ENCODE results near the gene TP63. TPM values are rescaled to one million over a fixed set of nuclear protein-coding genes. Genes with fewer than 3 reads are reported as not detected.
"Not testable (repeated sequence)": the region's sequence is repeated elsewhere in the genome, so short reads cannot be mapped to it uniquely, and the experiment has no call there.

The TP63 gene
- total RNA-seq, 1 donor from 2014 or later, result 0.13 TPM

DNA sequence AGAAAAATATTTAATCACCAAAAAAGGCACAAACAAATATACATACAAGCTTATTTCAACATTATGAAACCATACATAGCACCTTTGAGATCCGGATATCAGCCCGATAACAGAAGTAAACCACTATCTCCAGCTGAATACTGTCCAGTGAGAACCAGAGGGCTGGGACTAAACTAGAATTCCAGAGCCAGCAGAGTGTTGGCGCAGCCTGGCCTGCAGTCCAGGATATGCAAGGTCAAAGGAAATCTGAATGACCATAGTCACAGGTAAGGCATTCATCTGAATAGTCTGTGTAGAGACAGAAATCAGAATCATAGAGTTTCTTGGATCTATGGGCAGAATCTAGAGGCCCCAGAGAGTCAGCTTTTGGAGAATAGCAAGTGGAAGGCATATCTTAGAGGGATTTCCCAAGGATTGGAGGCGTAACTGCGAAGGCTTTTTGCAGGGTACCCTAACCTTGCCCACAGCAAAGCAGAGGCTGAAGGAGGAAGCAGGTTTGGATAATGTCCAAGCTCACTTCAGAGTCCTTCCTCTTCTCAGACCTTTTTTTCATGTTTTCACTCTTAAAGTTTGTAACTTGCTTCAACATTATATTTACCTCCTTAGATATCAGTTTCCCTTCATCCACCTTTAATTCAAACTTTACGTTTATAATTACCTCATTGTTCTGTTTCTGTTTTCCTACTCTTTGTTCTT lies 32.5 kb upstream of the TP63 start:
- H3K27me3 ChIP-seq (ENCODE audit: control insufficient read depth, insufficient read depth, low read length), result no peaks in the 10 kb centered on the region
- TF ChIP-seq, protein P1, sequence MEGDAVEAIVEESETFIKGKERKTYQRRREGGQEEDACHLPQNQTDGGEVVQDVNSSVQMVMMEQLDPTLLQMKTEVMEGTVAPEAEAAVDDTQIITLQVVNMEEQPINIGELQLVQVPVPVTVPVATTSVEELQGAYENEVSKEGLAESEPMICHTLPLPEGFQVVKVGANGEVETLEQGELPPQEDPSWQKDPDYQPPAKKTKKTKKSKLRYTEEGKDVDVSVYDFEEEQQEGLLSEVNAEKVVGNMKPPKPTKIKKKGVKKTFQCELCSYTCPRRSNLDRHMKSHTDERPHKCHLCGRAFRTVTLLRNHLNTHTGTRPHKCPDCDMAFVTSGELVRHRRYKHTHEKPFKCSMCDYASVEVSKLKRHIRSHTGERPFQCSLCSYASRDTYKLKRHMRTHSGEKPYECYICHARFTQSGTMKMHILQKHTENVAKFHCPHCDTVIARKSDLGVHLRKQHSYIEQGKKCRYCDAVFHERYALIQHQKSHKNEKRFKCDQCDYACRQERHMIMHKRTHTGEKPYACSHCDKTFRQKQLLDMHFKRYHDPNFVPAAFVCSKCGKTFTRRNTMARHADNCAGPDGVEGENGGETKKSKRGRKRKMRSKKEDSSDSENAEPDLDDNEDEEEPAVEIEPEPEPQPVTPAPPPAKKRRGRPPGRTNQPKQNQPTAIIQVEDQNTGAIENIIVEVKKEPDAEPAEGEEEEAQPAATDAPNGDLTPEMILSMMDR (IDR thresholded peaks at IDR 0.05; ENCODE audit: insufficient read depth, low read length, poor library complexity, severe bottlenecking), result no peak
- H3K36me3 ChIP-seq (ENCODE audit: control insufficient read depth, insufficient read depth, low read length), result no peaks in the 10 kb centered on the region
- no peak overlapping the region for H3K4me3 ChIP-seq (ENCODE audit: low read depth, low read length)
- no peak for DNase-seq (ENCODE audit: low read depth)

DNA sequence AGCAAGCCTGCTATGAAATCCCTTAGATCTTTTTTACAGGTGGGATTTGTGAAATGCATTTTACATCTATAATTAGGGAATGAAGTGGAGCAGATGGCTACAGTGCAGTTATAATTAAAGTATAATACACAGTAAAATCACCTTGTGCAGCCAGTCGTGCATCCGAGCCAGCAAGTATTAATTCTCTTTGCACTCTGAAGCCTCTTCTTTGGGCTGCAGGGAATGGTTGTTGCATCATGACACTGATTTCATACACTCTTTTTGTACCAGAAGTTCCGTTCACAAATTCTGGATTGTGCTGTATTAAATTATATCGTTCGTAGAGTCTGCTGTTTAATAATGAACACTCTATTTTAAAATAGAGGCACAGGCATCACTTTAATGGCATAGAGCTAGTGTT lies 28.7 kb upstream of the TP63 start:
- TF ChIP-seq, protein P1 (IDR thresholded peaks at IDR 0.05; ENCODE audit: insufficient read depth, low read length, poor library complexity, severe bottlenecking), result no peak
- Histone ChIP-seq H3K4me3 (ENCODE audit: low read depth, low read length) (no peak overlapping the region), H3K27me3 (ENCODE audit: control insufficient read depth, insufficient read depth, low read length) (no peaks in the 10 kb centered on the region), H3K36me3 (ENCODE audit: control insufficient read depth, insufficient read depth, low read length) (no peaks in the 10 kb centered on the region)
- DNase-seq (ENCODE audit: low read depth), result no peak

DNA sequence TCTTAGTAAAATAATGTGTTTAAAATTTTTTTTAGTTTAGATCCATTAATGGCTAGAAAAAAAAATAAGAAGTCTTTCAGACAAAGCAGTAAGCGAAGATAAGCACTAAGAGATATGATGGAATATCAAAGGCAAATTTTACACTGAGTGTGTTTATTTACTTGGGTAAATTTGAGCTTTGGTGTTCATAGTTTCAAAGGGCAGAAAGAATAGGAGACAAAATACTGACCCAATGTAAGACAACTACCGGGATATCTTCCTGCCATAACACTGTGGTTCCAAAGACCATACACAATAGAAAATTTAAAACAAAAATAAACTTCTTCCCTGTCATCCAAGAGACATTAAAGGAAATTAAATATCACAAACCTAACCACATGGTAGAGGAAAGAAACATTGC lies 25.5 kb upstream of the TP63 start:
- H3K4me3 ChIP-seq (ENCODE audit: low read depth, low read length), result no peak overlapping the region
- H3K36me3 ChIP-seq (ENCODE audit: control insufficient read depth, insufficient read depth, low read length), result no peaks in the 10 kb centered on the region
- TF ChIP-seq, protein P1 (IDR thresholded peaks at IDR 0.05; ENCODE audit: insufficient read depth, low read length, poor library complexity, severe bottlenecking), result no peak

DNA sequence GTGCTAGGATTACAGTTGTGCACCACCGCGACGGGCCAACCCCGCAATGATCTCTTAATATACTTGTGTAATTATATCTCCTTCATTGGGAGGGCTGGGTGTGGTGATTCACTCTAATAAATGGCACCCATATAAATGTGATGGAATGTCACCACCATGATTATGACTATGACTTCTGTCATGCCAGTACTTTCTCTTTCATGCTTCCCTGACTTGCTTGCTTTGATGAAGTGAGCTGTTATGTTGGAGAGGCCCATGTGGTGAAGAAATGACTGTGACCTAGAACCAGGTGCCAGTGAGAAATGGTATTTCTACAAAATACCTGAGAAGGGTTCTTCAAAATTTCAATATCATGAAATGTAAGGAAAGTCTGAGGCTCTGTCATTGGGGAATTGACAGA lies 24.4 kb upstream of the TP63 start:
- no peak for DNase-seq (ENCODE audit: low read depth)
- Histone ChIP-seq H3K36me3 (ENCODE audit: control insufficient read depth, insufficient read depth, low read length) (no peaks in the 10 kb centered on the region), H3K4me3 (ENCODE audit: low read depth, low read length) (no peak overlapping the region), H3K27me3 (ENCODE audit: control insufficient read depth, insufficient read depth, low read length) (no peaks in the 10 kb centered on the region)
- TF ChIP-seq, protein P1 (IDR thresholded peaks at IDR 0.05; ENCODE audit: insufficient read depth, low read length, poor library complexity, severe bottlenecking), result no peak

More for the DNA sequence above, 25.5 kb upstream of the TP63 start:
- no peak for DNase-seq (ENCODE audit: low read depth)
- H3K27me3 ChIP-seq (ENCODE audit: control insufficient read depth, insufficient read depth, low read length), result no peaks in the 10 kb centered on the region

DNA sequence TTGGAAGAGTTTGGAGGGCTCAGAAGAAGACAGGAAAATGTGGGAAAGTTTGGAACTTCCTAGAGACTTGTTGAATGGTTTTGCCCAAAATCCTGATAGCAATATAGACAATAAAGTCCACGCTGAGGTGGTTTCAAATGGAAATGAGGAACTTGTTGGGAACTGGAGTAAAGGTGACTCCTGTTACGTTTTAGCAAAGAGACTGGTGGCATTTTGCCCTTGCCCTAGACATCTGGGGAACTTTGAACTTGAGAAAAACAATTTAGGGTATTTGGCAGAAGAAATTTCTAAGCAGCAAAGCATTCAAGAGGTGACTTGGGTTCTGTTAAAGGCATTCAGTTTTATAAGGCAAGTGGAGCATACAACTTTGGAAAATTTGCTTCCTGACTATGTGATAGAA lies 18.5 kb upstream of the TP63 start:
- H3K36me3 ChIP-seq (ENCODE audit: control insufficient read depth, insufficient read depth, low read length); H3K27me3 ChIP-seq (ENCODE audit: control insufficient read depth, insufficient read depth, low read length); H3K4me3 ChIP-seq (ENCODE audit: low read depth, low read length); DNase-seq (ENCODE audit: low read depth): not testable (repeated sequence)

DNA sequence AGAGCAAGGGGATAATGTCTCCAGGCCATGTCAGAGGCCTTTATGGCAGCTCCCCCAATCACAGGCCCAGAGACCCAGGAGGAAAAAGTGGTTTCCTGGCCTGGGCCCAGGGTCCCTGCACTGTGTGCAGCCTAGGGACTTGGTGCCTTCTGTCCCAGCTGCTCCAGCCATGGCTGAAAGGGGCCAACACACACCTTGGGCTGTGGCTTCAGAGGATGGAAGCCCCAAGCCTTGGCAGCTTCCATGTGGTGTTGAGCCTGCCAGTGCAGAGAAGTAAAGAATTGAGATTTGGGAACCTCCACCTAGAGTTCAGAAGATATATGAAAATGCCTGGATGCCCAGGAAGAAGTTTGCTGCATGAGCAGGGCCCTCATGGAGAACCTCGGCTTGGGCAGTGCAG lies 18.1 kb upstream of the TP63 start:
- H3K36me3 ChIP-seq (ENCODE audit: control insufficient read depth, insufficient read depth, low read length), result no peaks in the 10 kb centered on the region
- H3K4me3 ChIP-seq (ENCODE audit: low read depth, low read length), result no peak overlapping the region
- no peak for DNase-seq (ENCODE audit: low read depth)
- H3K27me3 ChIP-seq (ENCODE audit: control insufficient read depth, insufficient read depth, low read length), result no peaks in the 10 kb centered on the region
- TF ChIP-seq, protein P1 (IDR thresholded peaks at IDR 0.05; ENCODE audit: insufficient read depth, low read length, poor library complexity, severe bottlenecking), result no peak

All from kidney epithelial cell (primary cell).